HG03432 (cell line): ENCODE data around the gene ARFIP1.
"Not testable (repeated sequence)": the region's sequence is repeated elsewhere in the genome, so short reads cannot be mapped to it uniquely, and the experiment has no call there.

Experiments used
- ATAC-seq: cut with Tn5 transposase; IDR thresholded peaks from one replicate; pipeline ENCODE4 v1.9.1; 2021; ENCODE audit warnings: mild to moderate bottlenecking, moderate library complexity; ENCODE audit not compliant: unreplicated experiment

The ARFIP1 gene, protein sequence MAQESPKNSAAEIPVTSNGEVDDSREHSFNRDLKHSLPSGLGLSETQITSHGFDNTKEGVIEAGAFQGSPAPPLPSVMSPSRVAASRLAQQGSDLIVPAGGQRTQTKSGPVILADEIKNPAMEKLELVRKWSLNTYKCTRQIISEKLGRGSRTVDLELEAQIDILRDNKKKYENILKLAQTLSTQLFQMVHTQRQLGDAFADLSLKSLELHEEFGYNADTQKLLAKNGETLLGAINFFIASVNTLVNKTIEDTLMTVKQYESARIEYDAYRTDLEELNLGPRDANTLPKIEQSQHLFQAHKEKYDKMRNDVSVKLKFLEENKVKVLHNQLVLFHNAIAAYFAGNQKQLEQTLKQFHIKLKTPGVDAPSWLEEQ

DNA sequence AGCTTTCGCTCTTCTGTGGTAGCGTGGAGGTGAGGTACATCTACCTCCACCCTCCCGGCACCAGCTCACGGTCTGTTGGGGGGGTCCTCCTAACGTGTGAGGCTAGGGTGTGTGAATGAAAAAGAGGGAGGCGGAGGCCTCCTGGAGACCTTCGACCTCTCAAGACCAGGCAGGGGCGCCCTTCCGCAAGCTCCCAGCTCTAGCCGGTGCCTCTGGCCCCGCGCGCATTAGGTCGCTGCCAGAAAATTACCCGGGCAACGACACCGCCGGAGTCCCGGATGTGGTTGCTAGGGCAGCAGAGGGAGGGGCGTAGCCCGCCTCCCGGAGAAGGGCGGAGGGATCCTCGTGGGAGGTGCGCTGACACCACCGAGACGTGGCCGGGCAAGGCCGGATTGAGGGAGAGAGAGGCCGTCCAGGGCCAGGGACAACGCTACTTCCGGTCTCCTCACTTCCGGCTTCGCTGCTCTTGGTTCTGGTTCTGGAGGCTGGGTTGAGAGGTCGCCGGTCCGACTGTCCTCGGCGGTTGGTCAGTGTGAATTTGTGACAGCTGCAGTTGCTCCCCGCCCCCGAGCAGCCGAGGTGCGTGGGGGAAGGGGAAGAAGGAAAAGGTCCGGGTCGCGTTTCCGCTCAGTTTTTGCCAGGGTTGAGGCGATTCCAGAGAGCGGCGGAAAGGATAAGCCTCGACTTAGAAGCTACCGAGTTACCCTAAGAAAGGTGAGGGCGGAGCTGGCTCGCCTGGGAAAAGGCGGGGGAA, at the start of gene ARFIP1, which contains the start of gene TIGD4:
Gene ARFIP1 (plus strand): TSS at position 442 of the 754 bp plus-strand sequence. CDS start 49,680 bp downstream, outside the sequence.
Gene TIGD4 (minus strand): TSS at position 218 of the 754 bp plus-strand sequence. CDS start 8,726 bp downstream, outside the sequence.
- ATAC-seq, result peak; percentile 93

DNA sequence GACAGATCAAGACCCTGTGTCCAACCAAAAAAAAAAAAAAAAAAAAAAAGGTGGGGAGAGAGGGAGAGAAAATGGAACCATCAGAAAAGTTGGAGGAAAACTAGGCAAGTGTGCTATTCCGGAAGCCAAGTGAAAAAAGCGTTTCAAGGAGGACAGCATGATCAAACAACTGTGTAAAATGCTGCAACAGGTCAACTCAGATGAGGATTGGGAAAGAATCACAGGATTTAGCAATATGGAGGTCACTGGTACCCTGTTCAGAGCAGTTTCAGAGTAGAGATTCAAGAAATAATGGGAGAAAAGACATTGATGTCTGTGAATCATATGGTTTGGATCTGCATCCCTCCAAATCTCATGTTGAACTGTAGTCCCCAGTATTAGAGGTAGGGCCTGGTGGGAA, 47.8 kb upstream of the ARFIP1 start:
- ATAC-seq, result no peak

DNA sequence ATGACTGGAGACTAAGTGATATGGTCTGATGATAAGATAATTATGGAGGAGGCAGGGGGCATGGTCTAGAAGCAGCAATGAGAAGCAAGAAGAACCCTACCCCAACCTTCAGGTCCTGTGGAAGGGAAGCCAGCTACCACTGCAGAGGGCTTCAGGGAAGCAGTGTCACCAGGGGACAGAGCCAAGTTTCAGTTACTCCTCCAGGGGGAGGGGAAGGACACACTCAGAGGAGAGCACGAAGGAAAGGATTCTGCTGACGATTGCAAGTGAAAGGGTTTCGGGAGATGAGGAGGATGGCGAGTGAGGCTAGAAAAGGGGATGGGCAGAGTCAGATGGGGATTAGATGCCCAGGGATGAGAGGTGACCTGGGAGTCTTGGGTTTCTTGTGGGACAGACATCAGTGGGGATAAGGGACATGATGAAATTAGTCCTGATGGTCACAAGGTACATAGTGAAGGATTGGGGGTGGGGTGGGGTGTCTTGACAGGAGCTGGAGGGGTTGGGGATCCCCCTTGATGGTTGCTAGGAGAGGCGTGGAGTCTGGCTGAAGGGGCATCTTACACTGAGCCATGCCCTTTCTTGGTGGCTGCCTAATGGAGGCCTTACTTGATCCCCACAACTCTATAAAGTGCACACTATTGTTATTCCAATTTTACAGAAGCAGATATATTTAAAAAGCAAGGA, 45.6 kb upstream of the ARFIP1 start:
- ATAC-seq, result no peak

DNA sequence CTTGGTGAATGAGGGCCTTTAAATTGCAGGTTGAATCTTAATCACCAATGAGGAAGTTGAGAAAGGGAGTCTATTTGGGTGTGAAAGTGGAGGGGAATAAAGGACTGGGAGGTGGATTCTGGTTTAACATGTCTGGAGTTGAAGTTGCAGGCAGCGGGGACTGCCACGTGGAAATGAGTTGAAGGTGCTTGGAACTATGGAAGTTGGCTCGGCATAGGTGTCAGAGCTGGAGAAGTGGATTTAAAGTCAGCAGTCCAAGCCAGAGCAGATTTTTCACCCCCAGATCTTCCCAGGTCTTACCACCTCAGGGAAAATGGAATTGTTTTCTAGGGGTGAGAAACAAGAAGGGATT, 45.1 kb upstream of the ARFIP1 start:
- no peak for ATAC-seq

DNA sequence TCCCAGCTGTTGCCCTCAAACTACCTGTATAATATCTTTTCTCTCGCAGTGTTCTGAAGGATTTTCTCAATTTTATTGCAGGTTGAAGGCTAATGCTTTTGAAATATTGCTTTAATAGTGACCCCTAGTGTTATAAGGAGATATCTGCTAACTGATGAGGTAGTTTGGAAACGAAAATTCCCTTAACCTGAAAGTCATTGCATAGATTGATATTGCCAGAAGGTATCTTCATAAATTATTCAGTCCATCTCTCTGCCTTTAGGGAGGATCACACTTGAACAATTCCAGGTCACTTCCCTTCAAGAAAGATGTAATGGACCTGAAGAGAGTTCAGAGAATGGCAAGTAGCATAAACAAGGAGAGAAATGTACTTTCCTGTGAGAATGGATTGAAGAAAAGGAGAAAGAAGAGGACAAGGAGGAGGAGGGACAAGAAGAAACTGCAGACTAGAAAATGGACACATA, 44.3 kb upstream of the ARFIP1 start:
- no peak for ATAC-seq

DNA sequence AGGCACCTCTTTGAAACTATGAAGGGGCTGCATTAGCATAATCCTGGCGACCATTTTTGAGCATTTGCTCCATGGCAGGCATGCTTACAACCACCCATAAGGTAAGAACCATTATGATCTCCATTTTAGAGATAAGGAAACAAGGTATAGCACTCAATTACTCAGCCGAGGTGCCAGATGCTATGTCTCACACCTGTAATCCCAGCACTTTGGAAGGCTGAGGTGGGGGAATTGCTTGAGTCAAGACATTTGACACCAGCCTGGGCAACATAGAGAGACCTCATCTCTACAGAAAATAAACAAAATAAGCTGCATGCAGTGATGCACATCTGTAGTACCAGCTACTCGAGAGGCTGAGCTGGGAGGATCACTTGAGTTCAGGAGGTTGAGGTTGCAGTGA, 43.8 kb upstream of the ARFIP1 start:
- no peak for ATAC-seq

DNA sequence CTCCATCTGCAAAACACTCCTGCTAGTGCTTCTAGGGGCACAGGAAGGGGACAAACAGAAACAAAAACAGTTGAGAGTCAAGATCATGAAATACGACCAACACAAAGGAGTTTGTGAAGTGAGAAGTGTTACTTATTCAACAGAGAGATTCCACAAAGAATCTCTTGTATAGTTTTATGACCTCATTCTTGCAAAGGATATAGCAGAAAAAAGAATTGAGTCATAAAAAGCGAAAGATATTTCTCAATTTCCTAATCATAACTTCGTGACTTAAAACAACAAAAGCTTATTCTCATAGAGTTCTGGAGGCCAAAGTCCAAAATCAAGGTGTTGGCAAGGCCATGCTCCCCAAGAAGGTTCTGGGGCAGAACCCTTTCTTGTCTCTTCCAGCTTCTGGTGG, 40.9 kb upstream of the ARFIP1 start:
- ATAC-seq, result no peak

DNA sequence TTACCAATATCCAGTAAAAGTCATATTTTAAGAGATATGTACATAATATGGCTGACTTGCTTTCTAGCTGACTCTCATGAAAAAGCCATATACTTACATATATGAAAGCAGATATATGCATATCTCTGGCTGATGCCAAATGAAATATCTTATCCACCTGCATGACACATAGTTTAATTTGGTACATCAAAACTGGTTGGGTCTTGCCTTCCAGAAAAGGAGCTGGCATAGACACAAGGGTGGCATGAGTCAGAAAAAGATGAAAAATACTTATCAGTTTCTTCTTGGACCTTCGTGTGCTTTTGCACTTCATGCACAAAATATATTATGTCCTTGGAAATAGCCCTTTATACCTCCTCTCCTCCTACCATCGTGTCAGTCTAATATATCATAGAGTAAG, 32.3 kb upstream of the ARFIP1 start:
- ATAC-seq, result no peak

DNA sequence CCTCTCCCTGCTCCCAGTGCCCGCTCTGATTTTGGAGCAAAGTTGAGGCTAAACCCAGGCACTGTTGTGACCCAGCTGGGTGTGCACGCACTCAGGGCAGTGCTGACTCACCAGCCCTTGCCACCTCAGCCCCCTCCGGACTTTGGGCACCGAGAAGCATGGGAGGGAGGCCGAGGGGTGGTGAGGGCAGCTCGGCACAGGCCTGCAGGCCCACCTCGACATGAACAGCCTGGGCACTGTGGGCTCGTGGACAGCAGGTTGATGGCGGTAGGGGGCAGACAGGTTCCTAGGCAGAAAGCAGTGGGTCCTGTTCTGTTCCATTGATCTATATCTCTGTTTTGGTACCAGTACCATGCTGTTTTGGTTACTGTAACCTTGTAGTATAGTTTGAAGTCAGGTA, 31.1 kb upstream of the ARFIP1 start:
- ATAC-seq, result no peak

DNA sequence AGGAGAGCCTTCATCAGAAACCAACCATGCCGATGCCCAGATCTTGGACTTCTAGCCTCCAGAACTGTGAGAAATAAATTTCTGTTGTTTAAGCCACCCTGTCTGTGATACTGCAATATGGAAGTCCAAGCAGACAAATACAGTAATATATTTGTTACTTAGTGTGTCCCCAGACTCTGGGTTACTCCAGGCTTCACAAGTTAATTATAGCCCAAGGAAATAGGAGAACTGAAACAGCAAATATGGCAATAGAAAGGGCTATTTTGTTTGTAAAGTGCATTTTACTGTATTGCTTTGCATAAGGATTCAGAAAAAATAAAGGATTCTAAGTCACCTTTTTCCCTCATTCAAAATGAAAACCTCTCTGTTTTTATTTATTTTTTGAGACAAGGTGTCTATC, 16.0 kb upstream of the ARFIP1 start:
- no peak for ATAC-seq

DNA sequence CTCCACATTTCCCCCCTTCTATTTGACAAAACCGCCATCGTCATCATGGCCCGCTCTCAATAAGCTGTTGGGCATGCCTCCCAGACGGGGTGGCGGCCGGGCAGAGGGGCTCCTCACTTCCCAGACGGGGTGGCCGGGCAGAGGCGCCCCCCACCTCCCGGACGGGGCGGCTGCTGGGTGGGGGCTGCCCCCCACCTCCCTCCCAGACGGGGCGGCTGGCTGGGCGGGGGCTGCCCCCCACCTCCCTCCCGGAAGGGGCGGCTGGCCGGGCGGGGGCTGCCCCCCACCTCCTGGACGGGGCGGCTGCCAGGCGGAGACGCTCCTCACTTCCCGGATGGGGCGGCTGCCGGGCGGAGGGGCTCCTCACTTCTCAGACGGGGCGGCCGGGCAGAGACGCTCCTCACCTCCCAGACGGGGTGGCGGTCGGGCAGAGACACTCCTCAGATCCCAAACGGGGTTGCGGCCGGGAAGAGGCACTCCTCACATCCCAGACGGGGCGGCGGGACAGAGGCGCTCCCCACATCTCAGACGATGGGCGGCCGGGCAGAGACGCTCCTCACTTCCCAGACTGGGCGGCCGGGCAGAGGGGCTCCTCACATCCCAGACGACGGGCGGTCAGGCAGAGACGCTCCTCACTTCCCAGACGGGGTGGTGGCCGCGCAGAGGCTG, 14.6 kb upstream of the ARFIP1 start:
- not testable (repeated sequence) for ATAC-seq

DNA sequence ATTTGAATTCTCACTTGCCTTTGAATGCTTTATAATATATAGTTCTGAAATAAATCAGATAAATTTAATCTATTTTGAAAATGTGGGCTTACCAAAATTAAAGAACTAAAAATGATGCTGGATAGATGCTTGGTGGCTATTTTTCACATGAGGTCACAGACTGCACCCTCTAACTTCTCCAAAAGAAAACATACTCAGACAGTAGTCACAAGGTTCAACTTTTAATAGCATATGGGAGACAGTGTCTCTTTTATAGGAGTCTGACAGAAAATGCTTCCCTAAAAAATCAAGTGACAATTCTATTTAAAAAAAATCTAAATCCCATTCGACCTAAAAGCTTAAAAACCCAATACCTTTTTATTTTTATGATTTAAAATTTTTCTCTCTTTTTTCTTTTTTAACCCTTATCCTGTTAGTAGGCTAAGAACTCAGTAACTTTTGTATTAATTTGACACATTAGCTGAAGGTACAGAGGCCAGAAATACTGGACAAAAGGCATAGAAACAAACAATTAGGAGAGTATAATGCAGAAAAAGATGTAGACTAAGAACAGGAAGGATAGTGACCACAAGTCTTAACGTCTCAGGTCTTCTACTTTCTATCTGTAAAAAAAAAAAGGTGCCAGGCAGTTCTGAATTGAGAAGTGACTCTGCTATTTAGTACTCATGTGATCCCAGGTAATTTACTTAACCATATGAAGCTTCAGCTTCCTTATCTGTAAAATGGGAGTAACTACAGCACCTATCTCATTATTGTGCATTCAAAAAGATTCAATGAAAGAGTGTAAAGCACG, 7.8 kb upstream of the ARFIP1 start:
- ATAC-seq, result peak; percentile 96

DNA sequence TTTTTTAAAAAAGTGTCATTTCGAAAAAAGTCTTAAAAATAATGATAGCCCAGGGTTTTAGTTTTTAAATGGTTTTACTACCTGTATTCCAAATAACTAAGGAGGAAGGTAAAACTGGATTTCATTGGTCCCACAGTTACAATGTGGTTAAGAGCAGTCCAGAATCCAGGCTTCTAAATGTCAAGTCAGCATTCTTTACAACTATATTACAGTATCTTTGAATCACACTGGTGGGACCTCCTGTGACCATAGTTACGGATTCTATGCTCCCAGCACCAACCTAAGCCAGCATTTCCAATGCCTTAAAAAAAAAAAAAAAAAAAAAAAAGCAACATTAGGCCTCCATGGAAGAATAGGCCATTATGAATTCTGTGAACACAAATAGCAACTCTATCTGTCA, 6.4 kb upstream of the ARFIP1 start:
- ATAC-seq, result no peak

DNA sequence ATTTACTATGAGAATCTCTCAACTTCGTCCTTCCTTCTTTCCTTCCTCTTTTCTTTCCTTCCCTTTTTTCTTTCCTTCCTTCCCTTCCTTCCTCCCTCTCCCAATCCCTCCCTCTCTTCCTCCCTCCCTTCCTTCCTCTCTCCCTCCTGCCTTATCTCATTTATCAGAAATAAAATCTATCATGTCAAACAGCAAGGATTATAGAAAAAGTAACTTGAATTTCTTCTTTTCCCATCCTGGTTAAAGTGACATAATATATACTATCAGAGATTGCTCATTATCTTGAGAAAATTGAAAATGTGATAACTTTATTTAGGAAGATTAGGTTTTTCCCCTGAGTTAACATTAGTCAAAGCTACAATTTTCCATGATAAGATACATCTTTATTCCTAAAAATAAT, 5.8 kb upstream of the ARFIP1 start:
- ATAC-seq, result no peak

DNA sequence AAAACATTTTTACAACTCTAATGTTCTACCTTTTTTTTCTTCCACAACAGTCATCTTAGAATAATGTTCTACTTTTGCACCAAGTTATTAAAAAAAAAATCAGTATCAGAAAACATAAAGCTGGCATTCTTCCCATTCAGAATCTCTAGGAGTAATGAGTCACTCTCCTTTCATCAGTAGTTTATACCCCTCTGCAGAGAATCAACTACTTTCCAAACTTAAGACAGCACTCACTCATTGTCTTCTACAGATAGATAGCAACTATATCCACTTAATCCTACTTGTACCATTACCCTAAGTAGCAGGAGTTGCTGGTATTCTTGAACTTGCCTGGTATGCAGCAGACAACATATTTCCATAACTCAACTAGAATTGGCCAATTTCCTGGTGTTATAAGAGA, 3.4 kb upstream of the ARFIP1 start:
- ATAC-seq, result no peak

DNA sequence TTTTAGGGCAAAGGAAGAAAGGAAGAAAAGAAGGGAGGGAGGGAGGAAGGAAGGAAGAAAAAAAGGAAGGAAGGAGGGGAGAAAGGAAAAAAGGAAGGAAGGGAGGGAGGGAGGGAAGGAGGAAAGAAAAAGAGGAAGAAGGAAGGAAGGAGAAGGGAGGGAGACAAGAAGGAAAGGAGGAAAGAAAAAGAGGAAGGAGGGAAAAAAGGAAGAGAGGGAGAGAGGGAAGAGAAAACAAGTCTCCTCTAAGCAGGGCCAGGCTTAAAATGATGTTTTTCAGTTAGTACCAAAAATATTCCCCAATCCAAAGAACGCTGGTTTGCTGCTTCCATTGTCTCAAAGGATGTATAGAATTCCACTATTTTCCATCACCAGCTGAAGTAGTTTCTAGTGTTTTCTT, 2.3 kb upstream of the ARFIP1 start:
- ATAC-seq, result no peak

DNA sequence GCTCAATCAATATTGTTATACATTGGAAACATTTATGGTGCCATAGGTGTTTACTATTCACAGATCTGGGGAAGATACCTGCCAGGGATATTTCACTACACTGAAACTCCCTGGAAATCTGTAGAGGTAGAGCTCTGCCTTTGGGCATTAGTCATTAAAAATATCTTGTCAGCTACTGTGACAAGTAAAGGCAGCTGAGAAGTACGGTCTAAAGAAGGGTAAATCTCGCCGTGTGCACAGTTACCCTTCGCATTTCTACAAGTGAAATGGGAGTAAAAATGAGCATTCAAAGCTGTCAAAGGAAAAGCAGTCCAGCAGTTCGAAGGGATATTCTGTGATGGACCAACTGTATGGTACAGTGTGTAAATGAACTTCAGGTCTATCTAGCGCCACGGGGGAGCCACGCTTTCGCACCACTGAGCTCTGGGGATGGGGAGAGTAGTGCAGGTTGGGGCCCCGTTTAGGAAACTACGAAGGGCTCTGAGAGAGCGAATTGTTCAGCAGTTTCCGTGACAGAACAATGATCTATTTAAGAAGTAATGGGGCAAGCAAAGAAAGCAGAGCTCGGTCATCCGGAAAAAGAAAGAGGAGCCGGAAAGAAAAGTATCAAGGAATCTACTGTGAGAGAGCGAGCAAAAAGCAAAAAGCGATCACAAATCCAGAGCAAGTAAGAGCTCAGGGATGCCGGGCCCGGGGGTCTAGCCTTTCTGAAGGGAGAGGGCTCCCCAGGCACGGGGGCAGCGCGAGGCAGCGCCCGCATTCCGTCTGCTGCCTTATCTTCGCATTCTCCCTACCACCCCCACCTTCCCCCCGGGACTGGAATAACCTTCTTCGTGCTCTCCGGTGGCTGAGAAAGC, 870 bp upstream of the ARFIP1 start:
- peak; percentile 23 for ATAC-seq

DNA sequence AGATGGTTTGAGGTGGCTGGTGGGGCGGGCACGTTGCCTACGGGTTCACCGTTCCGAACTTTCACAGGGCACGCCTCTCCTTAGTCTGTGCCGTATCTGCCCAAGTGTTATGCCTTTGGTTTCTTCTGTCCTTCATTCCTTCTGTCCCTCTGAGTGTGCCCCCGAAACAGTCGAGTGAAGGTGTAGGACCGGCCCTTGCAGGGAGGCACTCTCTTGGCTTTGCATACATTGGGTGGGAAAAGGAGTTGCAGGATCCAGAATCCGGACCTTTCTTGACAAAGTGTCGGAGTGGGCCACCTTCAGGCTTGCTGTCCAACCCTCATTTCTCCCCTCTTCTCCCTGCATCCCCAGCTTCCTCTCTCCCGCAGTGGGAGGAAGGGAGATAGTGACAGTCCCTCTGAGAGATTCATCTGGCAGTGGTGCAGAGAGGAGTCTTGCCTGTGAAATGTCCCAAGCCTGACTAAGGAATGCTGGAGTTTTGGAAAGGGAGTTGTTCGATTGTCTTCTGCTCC, 569 bp downstream of the ARFIP1 start:
- ATAC-seq, result peak; percentile 30
